GM12874 (cell line): ENCODE measurements around the gene REEP1.

Source experiments
- CTCF ChIP-seq: IDR thresholded peaks from 2 replicates; pipeline ENCODE4 v1.5.1; 2011; ENCODE audit warnings: low read depth, mild to moderate bottlenecking, control low read depth, low read length, moderate library complexity; ENCODE audit not compliant: insufficient read depth

The REEP1 gene

DNA sequence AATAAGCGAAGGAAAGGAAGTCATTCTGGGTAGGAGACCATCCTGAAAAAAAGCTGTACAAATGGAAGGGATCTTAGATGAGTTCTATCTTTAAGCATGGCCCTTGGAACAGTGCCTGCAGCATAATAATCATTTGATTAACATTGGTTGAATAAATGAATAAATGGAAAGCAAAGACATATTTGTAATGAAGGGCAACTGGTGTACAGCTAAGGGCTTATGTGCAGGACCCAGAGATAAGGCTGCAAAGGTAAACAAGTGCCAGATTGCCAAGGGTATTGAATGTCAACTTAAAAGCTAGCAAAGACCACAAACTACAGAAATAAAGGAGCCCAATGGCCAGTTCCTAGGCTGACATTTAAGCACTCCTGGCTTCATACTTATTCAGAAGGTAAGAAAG lies 161.6 kb downstream of the REEP1 start:
- no peak for TF ChIP-seq CTCF

DNA sequence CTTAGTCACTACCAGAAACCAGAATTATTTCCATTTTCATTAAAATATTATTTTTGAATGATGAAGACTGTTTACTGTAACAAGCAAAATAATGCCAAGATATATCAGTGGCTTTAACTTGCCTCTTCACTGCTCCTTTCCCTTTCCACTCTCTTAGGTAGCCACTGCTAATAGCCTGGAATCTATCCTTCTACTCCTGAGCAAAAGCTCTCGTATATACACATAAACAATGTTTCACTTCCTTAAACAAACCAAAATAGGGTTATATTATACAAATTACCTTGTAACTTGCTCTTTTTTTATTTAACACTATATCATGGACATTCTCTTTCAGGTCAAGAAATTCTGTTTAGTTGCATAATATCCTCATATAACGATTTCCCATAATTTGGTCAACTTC lies 163.0 kb downstream of the REEP1 start:
- no peak for TF ChIP-seq CTCF

DNA sequence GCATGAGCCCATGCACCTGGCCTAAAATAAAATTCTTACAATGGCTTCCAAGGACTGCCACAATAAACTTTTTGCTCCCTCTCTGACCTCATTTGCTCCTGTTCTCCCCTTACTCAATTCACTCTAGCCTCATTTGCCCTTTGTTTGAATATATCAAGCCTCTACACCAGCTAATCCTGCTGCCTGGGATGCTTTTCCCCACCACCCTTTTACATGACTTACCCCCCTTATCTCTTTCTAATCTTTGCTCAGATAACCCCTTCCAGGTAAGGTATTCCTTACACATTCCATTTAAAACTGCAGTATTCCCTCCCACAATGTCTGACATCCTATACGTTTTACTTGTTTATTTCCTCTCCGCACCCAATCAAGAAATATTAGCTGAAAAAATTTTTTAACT lies 164.8 kb downstream of the REEP1 start:
- TF ChIP-seq CTCF: no peak

- no peak for TF ChIP-seq CTCF
Measured at GRCh38 chr2:86171295-86171694, 166.1 kb downstream of the REEP1 start.

- no peak for TF ChIP-seq CTCF
Measured at GRCh38 chr2:86170449-86170848, 167.0 kb downstream of the REEP1 start.
